ENCODE measurements around the gene ANKMY1. TPM values are rescaled to one million over a fixed set of nuclear protein-coding genes. Genes with fewer than 3 reads are reported as not detected.

Gene ANKMY1
- total RNA-seq, 1 donor from 2014 or later = 16.8 TPM

GRCh38 chr2:240441326-240441992 is 116.3 kb downstream of the ANKMY1 start:
- Mint-ChIP-seq H3K27ac (no peak overlapping the region), H3K4me1 (ENCODE audit: unreplicated experiment) (peaks cover 9% of the 10 kb centered on the region), H3K4me3 (no peak overlapping the region), H3K9me3 (no peaks in the 10 kb centered on the region), H3K36me3 (no peaks in the 10 kb centered on the region), H3K27me3 (peaks cover 3% of the 10 kb centered on the region)
- DNase-seq (ENCODE audit: extremely low spot score, unreplicated experiment) = no peak
- no peak for TF ChIP-seq CTCF (conservative IDR thresholded peaks at IDR 0.05)

DNA sequence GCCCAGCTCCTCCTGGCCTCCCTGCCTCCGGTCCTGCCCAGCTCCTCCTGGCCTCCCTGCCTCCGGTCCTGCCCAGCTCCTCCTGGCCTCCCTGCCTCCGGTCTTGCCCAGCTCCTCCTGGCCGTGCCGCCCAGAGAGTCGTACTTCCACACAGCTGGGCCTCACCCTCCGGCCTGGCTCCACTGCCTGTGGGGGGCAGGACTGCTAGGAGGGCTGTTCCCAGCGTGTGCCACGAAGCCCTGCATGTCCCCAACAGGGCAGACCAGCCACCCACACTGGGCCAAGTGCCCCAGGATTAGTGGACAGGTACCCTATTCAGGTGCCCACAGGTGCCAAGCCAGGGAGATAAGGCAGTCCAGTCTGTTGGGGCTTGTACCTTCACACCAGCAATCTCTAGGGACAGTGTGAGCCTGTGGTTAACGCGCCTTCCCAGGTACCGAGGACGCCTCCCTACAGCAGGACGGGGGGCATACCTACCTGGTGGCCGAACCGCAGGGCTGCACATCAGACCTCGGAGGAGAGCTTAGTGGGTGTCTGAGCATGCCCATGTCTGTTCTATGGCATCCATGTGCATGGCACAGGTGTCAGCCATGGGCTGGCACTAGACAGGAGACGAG is 117.0 kb downstream of the ANKMY1 start:
- H3K27ac Mint-ChIP-seq = no peak overlapping the region
- H3K9me3 Mint-ChIP-seq = no peaks in the 10 kb centered on the region
- no peak for TF ChIP-seq CTCF (conservative IDR thresholded peaks at IDR 0.05)
- H3K4me3 Mint-ChIP-seq = no peak overlapping the region
- peaks cover 3% of the 10 kb centered on the region for H3K27me3 Mint-ChIP-seq
- H3K36me3 Mint-ChIP-seq = no peaks in the 10 kb centered on the region
- peaks cover 9% of the 10 kb centered on the region for H3K4me1 Mint-ChIP-seq (ENCODE audit: unreplicated experiment)
- DNase-seq (ENCODE audit: extremely low spot score, unreplicated experiment) = no peak

DNA sequence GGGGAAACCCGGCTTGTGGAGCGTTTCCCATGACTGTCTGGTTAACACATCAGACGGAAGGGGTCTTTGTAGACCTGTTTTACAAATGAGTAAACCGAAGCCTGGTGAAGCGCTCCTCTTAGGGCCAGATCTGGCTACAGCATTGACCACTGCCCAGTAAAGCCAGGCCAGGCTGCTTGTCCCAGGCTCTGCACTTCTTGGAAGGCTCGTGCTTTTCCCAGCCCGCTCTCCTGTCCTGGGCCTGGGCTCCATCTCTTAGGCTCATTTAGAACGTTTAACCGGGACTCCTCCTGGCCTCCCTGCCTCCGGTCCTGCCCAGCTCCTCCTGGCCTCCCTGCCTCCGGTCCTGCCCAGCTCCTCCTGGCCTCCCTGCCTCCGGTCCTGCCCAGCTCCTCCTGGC is 117.5 kb downstream of the ANKMY1 start:
- Mint-ChIP-seq H3K36me3 (no peaks in the 10 kb centered on the region), H3K27me3 (peaks cover 3% of the 10 kb centered on the region), H3K4me3 (no peak overlapping the region), H3K4me1 (ENCODE audit: unreplicated experiment) (peaks cover 9% of the 10 kb centered on the region), H3K9me3 (no peaks in the 10 kb centered on the region), H3K27ac (no peak overlapping the region)
- TF ChIP-seq CTCF (conservative IDR thresholded peaks at IDR 0.05) = no peak
- no peak for DNase-seq (ENCODE audit: extremely low spot score, unreplicated experiment)

DNA sequence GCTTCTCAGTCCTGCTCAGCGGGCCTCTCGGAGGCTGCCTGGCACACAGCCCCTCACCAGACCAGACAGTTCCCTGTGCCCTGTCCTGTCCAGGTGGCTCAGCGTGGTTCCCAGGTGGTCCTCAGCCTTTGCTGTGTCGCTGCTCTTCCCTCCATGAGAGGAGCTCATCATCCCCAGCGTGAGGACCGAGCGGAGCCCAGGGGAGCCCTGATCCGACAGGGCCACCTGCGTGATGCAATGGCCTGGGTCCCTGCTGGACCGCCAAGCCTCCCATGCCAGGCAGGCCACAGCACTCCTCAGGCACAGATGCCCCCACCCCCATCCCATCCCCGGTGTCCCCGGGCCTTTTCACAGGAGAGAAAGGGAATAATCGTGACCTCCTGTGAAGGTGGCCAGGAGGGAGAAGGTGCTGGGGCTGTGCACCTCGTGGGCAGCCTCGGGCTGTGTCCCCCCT is 118.1 kb downstream of the ANKMY1 start:
- Mint-ChIP-seq H3K4me3 (no peak overlapping the region), H3K4me1 (ENCODE audit: unreplicated experiment) (peaks cover 9% of the 10 kb centered on the region), H3K27ac (no peak overlapping the region), H3K27me3 (peaks cover 3% of the 10 kb centered on the region), H3K36me3 (no peaks in the 10 kb centered on the region), H3K9me3 (no peaks in the 10 kb centered on the region)
- TF ChIP-seq CTCF (conservative IDR thresholded peaks at IDR 0.05) = no peak
- no peak for DNase-seq (ENCODE audit: extremely low spot score, unreplicated experiment)

GRCh38 chr2:240438810-240439697 is 118.7 kb downstream of the ANKMY1 start:
- H3K27ac Mint-ChIP-seq = no peak overlapping the region
- peaks cover 9% of the 10 kb centered on the region for H3K4me1 Mint-ChIP-seq (ENCODE audit: unreplicated experiment)
- H3K4me3 Mint-ChIP-seq = no peak overlapping the region
- DNase-seq (ENCODE audit: extremely low spot score, unreplicated experiment) = no peak
- peaks cover 3% of the 10 kb centered on the region for H3K27me3 Mint-ChIP-seq
- H3K9me3 Mint-ChIP-seq = no peaks in the 10 kb centered on the region
- no peak for TF ChIP-seq CTCF (conservative IDR thresholded peaks at IDR 0.05)
- no peaks in the 10 kb centered on the region for H3K36me3 Mint-ChIP-seq
